T-helper 2 cell treated with Interferon-gamma antibody and Interleukin-4, amounts not matched to agents 5 μg/mL and 100 μg/mL, for 36 hours (primary cell): ENCODE measurements around the gene SNX7.

Experiments used
- DNase-seq: peaks from one replicate; pipeline ENCODE4 v3.0.0; 2021; ENCODE audit warnings: low spot score
- H3K27ac Mint-ChIP-seq: one replicate; pipeline ENCODE4 v1.8.0; 2021; ENCODE audit warnings: mild to moderate bottlenecking, mixed read lengths
- H3K27me3 Mint-ChIP-seq: one replicate; pipeline ENCODE4 v1.8.0; 2021; ENCODE audit warnings: low read depth, mixed read lengths
- H3K36me3 Mint-ChIP-seq: one replicate; pipeline ENCODE4 v1.8.0; 2021; ENCODE audit warnings: low read depth, mixed read lengths
- H3K4me1 Mint-ChIP-seq: one replicate; pipeline ENCODE4 v1.8.0; 2021; ENCODE audit warnings: low read depth, mixed read lengths
- H3K4me3 Mint-ChIP-seq: one replicate; pipeline ENCODE4 v1.8.0; 2022; ENCODE audit warnings: mild to moderate bottlenecking, moderate library complexity, mixed read lengths
- H3K9me3 Mint-ChIP-seq: one replicate; pipeline ENCODE4 v1.8.0; 2021; ENCODE audit warnings: mixed read lengths

The SNX7 gene

DNA sequence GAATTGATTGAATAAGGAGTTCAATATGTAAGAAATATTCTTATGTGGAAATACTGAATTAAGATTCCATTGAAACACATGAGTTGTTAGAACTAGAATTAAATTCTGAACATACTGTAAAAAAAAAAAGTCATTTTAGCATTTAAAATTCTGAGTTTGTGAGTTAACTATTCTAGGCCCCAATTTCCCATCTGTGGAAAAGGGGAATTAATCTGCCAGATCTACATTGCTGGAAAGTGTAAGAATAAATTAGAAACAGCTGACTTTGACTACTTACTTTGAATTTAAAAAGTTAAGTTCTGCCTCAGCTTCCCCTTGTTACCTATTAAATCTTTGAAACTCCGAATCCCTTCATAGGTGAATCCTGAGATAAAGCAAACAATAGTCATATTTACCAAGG lies 103.0 kb downstream of the SNX7 start:
- Mint-ChIP-seq H3K36me3 (no peaks in the 10 kb centered on the region), H3K27ac (no peak overlapping the region), H3K27me3 (no peaks in the 10 kb centered on the region), H3K4me1 (no peaks in the 10 kb centered on the region), H3K9me3 (no peaks in the 10 kb centered on the region), H3K4me3 (no peak overlapping the region)
- DNase-seq, result no peak

DNA sequence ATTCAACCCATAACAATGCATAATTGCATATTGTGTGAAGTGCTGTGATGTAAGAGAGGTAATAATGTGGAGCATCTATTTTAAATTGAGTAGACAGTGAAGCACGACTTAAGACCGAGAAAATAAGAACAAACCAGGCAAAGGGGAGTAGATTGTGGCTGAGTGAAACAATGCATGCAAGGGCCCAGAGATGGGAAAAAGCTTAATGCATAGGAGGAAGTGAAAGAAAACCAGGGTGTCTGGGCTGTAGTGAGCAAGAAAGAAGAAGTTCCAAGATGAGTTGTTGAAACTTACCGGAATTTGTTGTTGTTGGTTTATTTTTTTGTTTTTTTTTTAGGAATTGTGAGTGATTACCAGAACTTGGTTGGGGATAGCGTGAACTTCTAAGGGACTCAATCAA lies 104.7 kb downstream of the SNX7 start:
- H3K27ac Mint-ChIP-seq, result no peak overlapping the region
- no peak overlapping the region for H3K4me3 Mint-ChIP-seq
- H3K9me3 Mint-ChIP-seq, result no peaks in the 10 kb centered on the region
- no peaks in the 10 kb centered on the region for H3K4me1 Mint-ChIP-seq
- H3K36me3 Mint-ChIP-seq, result no peaks in the 10 kb centered on the region
- no peak for DNase-seq
- peaks cover 2% of the 10 kb centered on the region for H3K27me3 Mint-ChIP-seq

DNA sequence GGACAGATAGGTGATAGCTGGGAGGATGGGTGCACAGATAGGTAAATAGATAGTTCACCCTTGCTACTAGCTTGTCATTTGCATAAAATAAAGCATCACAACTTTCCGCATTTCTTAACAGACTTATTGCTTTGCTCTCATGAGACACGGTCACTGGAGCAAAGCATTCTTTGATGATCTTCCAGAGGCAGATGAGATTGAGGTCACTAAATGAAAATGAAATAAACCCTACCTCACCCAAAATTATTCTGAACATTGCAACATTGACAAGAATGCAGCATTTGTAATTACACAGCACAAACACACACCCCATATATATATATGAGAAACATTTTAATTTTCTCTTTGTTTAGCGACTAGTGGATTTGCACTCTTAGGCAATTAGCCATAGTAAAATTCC lies 107.6 kb downstream of the SNX7 start:
- no peaks in the 10 kb centered on the region for H3K4me1 Mint-ChIP-seq
- DNase-seq, result no peak
- peaks cover 2% of the 10 kb centered on the region for H3K27me3 Mint-ChIP-seq
- H3K9me3 Mint-ChIP-seq, result no peaks in the 10 kb centered on the region
- no peak overlapping the region for H3K27ac Mint-ChIP-seq
- no peaks in the 10 kb centered on the region for H3K36me3 Mint-ChIP-seq
- H3K4me3 Mint-ChIP-seq, result no peak overlapping the region

DNA sequence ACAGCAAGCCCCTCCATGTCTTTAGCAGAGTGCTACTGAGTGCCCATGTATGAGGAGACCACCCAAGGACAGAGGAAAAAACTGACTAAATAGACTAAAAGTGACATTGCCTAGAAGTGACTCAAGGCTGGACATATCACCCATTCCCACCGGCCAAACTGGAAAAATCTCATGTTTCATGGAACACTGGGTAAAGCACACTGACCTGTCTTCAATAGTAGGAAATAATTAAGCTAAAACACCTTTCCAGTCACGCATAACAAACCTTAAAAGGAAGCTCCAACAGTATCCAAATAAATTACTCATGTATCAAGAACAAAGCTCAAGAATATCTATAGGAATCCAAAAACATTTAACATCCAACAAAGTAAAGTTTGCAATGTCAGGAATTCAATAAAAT lies 120.4 kb downstream of the SNX7 start:
- peaks cover 2% of the 10 kb centered on the region for H3K27me3 Mint-ChIP-seq
- H3K36me3 Mint-ChIP-seq, result no peaks in the 10 kb centered on the region
- peaks cover 8% of the 10 kb centered on the region for H3K9me3 Mint-ChIP-seq
- H3K4me3 Mint-ChIP-seq, result no peak overlapping the region
- no peak for DNase-seq
- no peaks in the 10 kb centered on the region for H3K4me1 Mint-ChIP-seq
- H3K27ac Mint-ChIP-seq, result no peak overlapping the region

DNA sequence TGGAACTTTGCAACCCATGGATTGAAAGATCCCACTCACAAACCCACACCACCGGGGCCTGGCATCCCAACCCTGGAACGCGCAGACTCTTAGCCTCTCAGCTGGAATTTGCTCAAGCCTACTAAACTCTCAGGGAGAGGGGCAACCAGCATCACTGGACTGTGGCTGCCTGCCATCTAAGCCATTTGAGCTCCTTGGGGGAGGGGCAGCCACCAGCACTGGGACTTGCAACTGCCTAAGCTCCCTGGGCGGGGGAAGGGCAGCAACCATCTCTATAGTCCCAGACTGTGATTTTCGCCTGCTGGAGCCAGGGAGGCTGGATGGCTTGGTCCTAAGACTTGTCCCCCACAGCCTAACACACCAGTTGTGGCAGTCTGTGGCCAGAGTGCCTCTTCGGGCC lies 122.3 kb downstream of the SNX7 start:
- DNase-seq, result no peak
- Mint-ChIP-seq H3K36me3 (no peaks in the 10 kb centered on the region), H3K9me3 (peaks cover 10% of the 10 kb centered on the region), H3K4me1 (no peaks in the 10 kb centered on the region), H3K27me3 (peaks cover 2% of the 10 kb centered on the region), H3K4me3 (no peak overlapping the region), H3K27ac (no peak overlapping the region)

DNA sequence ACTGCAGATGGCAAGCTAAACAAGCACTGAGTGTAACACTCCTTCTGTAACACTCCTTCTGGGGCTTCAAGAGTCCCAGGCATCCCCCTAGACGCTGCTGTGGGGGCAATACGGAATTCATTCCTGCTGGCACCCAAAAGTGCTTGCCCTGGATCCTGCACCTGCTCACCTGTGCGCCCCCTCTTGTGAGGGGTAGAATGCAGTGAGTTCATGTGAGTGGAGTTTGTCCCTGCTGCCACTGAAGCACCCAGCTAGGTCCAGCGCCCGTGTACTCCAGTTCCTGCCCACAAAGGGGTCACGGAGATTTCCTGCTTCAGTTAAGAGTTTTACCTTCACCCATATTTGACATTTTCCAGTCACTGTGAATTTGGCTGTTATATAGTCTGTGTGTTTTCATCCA lies 130.0 kb downstream of the SNX7 start:
- Mint-ChIP-seq H3K4me1 (peaks cover 2% of the 10 kb centered on the region), H3K27me3 (peaks cover 7% of the 10 kb centered on the region), H3K27ac (no peak overlapping the region), H3K9me3 (peaks cover 6% of the 10 kb centered on the region), H3K4me3 (no peak overlapping the region), H3K36me3 (no peaks in the 10 kb centered on the region)
- no peak for DNase-seq

DNA sequence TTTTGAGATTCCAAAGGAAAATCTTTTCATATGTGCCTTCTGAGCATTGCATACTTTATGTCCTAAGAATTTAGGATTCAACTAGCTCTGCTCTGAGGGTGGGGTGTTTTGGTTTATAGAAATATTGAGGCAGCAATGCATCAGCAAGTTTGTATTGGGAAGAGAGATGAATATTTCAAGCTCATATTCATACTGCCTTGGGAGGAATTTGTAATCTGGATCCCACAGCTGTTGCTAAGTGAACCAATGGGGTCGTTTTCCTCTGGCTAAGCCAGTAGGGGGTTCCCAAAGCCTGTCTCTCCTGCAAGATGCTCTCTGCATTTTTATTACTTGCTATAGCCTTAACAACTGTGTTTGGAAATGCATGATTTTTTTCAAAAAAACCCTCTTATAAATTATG lies 130.6 kb downstream of the SNX7 start:
- H3K4me3 Mint-ChIP-seq, result no peak overlapping the region
- H3K9me3 Mint-ChIP-seq, result peaks cover under 1% of the 10 kb centered on the region
- H3K27me3 Mint-ChIP-seq, result peaks cover 7% of the 10 kb centered on the region
- no peak overlapping the region for H3K27ac Mint-ChIP-seq
- DNase-seq, result no peak
- H3K36me3 Mint-ChIP-seq, result no peaks in the 10 kb centered on the region
- H3K4me1 Mint-ChIP-seq, result peaks cover 4% of the 10 kb centered on the region

- no peak overlapping the region for H3K4me3 Mint-ChIP-seq
- H3K27ac Mint-ChIP-seq, result no peak overlapping the region
- peaks cover 7% of the 10 kb centered on the region for H3K27me3 Mint-ChIP-seq
- no peaks in the 10 kb centered on the region for H3K36me3 Mint-ChIP-seq
- H3K9me3 Mint-ChIP-seq, result no peaks in the 10 kb centered on the region
- DNase-seq, result no peak
- H3K4me1 Mint-ChIP-seq, result peaks cover 8% of the 10 kb centered on the region
These were observed 131.6 kb downstream of the SNX7 start for GRCh38 chr1:98793136-98793535.

GRCh38 chr1:98794196-98794886 lies 132.8 kb downstream of the SNX7 start:
- H3K27me3 Mint-ChIP-seq, result peaks cover 7% of the 10 kb centered on the region
- peak; percentile 30 for DNase-seq
- peaks cover 8% of the 10 kb centered on the region for H3K4me1 Mint-ChIP-seq
- no peak overlapping the region for H3K4me3 Mint-ChIP-seq
- H3K36me3 Mint-ChIP-seq, result no peaks in the 10 kb centered on the region
- no peaks in the 10 kb centered on the region for H3K9me3 Mint-ChIP-seq
- no peak overlapping the region for H3K27ac Mint-ChIP-seq

GRCh38 chr1:98796049-98796448 lies 134.5 kb downstream of the SNX7 start:
- Mint-ChIP-seq H3K4me3 (no peak overlapping the region), H3K4me1 (peaks cover 8% of the 10 kb centered on the region), H3K9me3 (no peaks in the 10 kb centered on the region), H3K36me3 (no peaks in the 10 kb centered on the region), H3K27ac (no peak overlapping the region), H3K27me3 (peaks cover 7% of the 10 kb centered on the region)
- DNase-seq, result no peak

DNA sequence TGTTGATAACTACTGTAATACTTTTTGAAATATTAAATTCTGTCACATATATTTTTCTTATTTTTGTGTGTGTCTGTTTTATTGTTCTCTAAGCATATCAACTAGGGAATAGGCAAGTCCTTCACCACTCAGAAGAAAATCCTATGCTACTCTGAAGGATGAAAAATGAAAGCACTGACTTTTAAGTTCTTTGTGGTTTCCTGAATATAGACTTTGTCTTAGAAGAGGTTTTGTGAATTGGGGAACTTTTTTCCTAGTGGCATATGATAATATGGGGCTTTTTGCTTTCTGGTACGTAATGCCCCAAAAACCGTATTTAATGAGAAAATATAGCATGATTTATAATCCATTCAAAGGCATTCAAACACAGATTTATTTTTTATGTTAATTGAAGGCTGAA lies 136.0 kb downstream of the SNX7 start:
- Mint-ChIP-seq H3K4me3 (no peak overlapping the region), H3K4me1 (peaks cover 8% of the 10 kb centered on the region), H3K9me3 (no peaks in the 10 kb centered on the region), H3K36me3 (no peaks in the 10 kb centered on the region), H3K27me3 (peaks cover 7% of the 10 kb centered on the region), H3K27ac (no peak overlapping the region)
- DNase-seq, result no peak
